GM23338 (cell line): ENCODE measurements around the gene ESPNL. TPM values are rescaled to one million over a fixed set of nuclear protein-coding genes. Genes with fewer than 3 reads are reported as not detected.

ENCODE experiments used
- ATAC-seq: fragments of 200-7000 bp; cut with Tn5 transposase; 3 replicates; pipeline ENCODE4 v1.9.1; 2020
- DNase-seq: peaks from one replicate; pipeline ENCODE4 v3.0.0-alpha.2; 2015; ENCODE audit warnings: low spot score
- H2AFZ ChIP-seq: fragments of 200-600 bp; sonication (generic); 2 replicates; pipeline ENCODE4 v1.8.0; 2016; ENCODE audit warnings: antibody characterized with exemption, mild to moderate bottlenecking, moderate library complexity
- H3F3A ChIP-seq: fragments of 200-600 bp; sonication (generic); replicated peaks from 2 replicates; pipeline ENCODE4 v1.8.0; 2017; ENCODE audit warnings: antibody characterized with exemption, mixed run types, low read depth
- H3K27ac ChIP-seq: fragments of 200-600 bp; sonication (generic); 2 replicates; pipeline ENCODE4 v1.6.1; 2016; ENCODE audit warnings: low read depth
- H3K27me3 ChIP-seq: fragments of 200-600 bp; sonication (generic); 2 replicates; pipeline ENCODE4 v1.8.0; 2016; ENCODE audit warnings: mild to moderate bottlenecking, mixed run types, moderate library complexity; ENCODE audit not compliant: insufficient read depth
- H3K36me3 ChIP-seq: fragments of 200-600 bp; sonication (generic); 2 replicates; pipeline ENCODE4 v1.8.0; 2016; ENCODE audit warnings: mild to moderate bottlenecking; ENCODE audit not compliant: insufficient read depth
- H3K4me1 ChIP-seq: fragments of 200-600 bp; sonication (generic); 2 replicates; pipeline ENCODE4 v1.8.0; 2016; ENCODE audit warnings: mild to moderate bottlenecking, moderate library complexity; ENCODE audit not compliant: insufficient read depth
- H3K4me2 ChIP-seq: fragments of 200-600 bp; sonication (generic); 2 replicates; pipeline ENCODE4 v1.7.1; 2017; ENCODE audit warnings: mixed run types
- H3K4me3 ChIP-seq: fragments of 200-600 bp; sonication (generic); 2 replicates; pipeline ENCODE4 v1.6.1; 2016; ENCODE audit warnings: mixed run types
- H3K79me2 ChIP-seq: fragments of 200-600 bp; sonication (generic); replicated peaks from 2 replicates; pipeline ENCODE4 v1.8.0; 2017; ENCODE audit warnings: mild to moderate bottlenecking; ENCODE audit not compliant: insufficient read depth
- H3K9me2 ChIP-seq: fragments of 200-600 bp; sonication (generic); 2 replicates; pipeline ENCODE4 v1.8.0; 2017; ENCODE audit not compliant: insufficient read depth
- H4K20me1 ChIP-seq: fragments of 200-600 bp; sonication (generic); replicated peaks from 2 replicates; pipeline ENCODE4 v1.8.0; 2017; ENCODE audit warnings: mild to moderate bottlenecking; ENCODE audit not compliant: insufficient read depth
- H3K27ac Mint-ChIP-seq: 2 replicates; pipeline ENCODE4 v1.8.0; 2020; ENCODE audit warnings: inconsistent platforms, mild to moderate bottlenecking, moderate library complexity, mixed read lengths
- H3K27me3 Mint-ChIP-seq: 3 replicates; pipeline ENCODE4 v1.8.0; 2022; ENCODE audit warnings: low read depth, mild to moderate bottlenecking, moderate library complexity, mixed read lengths, inconsistent platforms; ENCODE audit not compliant: insufficient read depth, poor library complexity
- H3K36me3 Mint-ChIP-seq: 3 replicates; pipeline ENCODE4 v1.8.0; 2021; ENCODE audit warnings: low read depth, mild to moderate bottlenecking, inconsistent platforms, moderate library complexity, mixed read lengths
- H3K4me1 Mint-ChIP-seq: 3 replicates; pipeline ENCODE4 v1.8.0; 2020; ENCODE audit warnings: mild to moderate bottlenecking, inconsistent platforms, mixed read lengths
- H3K4me3 Mint-ChIP-seq: 3 replicates; pipeline ENCODE4 v1.8.0; 2021; ENCODE audit warnings: moderate library complexity, mild to moderate bottlenecking, inconsistent platforms, mixed read lengths
- H3K9me3 Mint-ChIP-seq: 3 replicates; pipeline ENCODE4 v1.8.0; 2020; ENCODE audit warnings: moderate library complexity, mild to moderate bottlenecking, inconsistent platforms, mixed read lengths
- CREB1 ChIP-seq: fragments of 250-450 bp; sonication (Bioruptor Pico); IDR thresholded peaks from 2 replicates; pipeline ENCODE4 v1.5.0; 2020; ENCODE audit warnings: low read depth, mild to moderate bottlenecking, moderate library complexity
- EZH2 ChIP-seq: fragments of 200-600 bp; sonication (generic); IDR thresholded peaks from one replicate; pipeline ENCODE4 v1.8.0; 2017; ENCODE audit warnings: antibody characterized with exemption, mild to moderate bottlenecking, low read depth; ENCODE audit not compliant: unreplicated experiment
- JUNB ChIP-seq: IDR thresholded peaks from one replicate; pipeline ENCODE4 v1.6.1; 2016; ENCODE audit warnings: antibody characterized with exemption; ENCODE audit not compliant: unreplicated experiment
- NANOG ChIP-seq: IDR thresholded peaks from 2 replicates; pipeline ENCODE4 v1.6.1; 2016; ENCODE audit warnings: antibody characterized with exemption, borderline replicate concordance
- polyA plus RNA-seq: library from polyadenylated mRNA; unstranded; fragments of >200 nt; fragmentation: Nextera tagmentation; extraction: Ambion mirVana; gene quantifications from 2 replicates; pipeline ENCODE4 v1.2.1, GENCODE V29; 2016
- total RNA-seq: library from RNA; depleted of rRNA; stranded (reverse); fragments of >200 nt; shearing (Covaris generic); gene quantifications from 2 replicates; pipeline ENCODE4 v1.2.3, GENCODE V29; 2014
- TF ChIP-seq, protein P1 (sequence below): fragments of 250-450 bp; sonication (Bioruptor Pico); IDR thresholded peaks from 2 replicates; pipeline ENCODE4 v1.5.0; 2020; ENCODE audit warnings: mild to moderate bottlenecking, moderate library complexity
- TF ChIP-seq, protein P2 (sequence below): IDR thresholded peaks from 2 replicates; pipeline ENCODE4 v1.6.1; 2016; ENCODE audit warnings: antibody characterized with exemption

ESPNL gene
- total and polyA plus RNA-seq, 2 experiments from 2014 or later: 0.44 to 3.1 TPM

DNA sequence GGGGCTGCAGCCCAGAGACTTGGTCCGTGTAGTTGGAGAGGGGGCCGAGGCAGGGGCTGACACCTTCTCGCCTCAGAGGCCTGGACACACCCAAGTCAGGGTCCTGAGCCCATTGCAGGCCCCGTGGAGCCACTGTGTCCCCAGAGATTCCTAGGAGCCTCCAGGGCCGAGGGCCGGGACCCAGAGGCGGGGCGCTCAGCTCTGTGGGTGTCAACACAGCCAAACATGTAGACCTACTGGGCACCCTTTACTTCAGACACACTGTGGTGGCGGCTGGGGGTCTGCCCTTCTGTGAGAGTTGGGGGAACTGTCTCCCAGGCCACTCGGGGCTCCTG, 459 bp upstream of the ESPNL start:
- Histone ChIP-seq H3F3A (peaks cover 6% of the 10 kb centered on the region; the same call in 1 of the 2 replicates), H3K36me3 (no peaks in the 10 kb centered on the region), H3K9me2 (no peaks in the 10 kb centered on the region), H3K27ac (no peak overlapping the region), H4K20me1 (no peaks in the 10 kb centered on the region), H3K79me2 (no peaks in the 10 kb centered on the region), H3K27me3 (no peaks in the 10 kb centered on the region), H2AFZ (no peak overlapping the region), H3K4me1 (peaks cover 23% of the 10 kb centered on the region), H3K4me2 (no peak overlapping the region), H3K4me3 (no peak overlapping the region)
- DNase-seq (no peak), ATAC-seq (no peak)
- H3K4me1 Mint-ChIP-seq: peaks cover 41% of the 10 kb centered on the region
- H3K27me3 Mint-ChIP-seq: peaks cover 35% of the 10 kb centered on the region
- no peak overlapping the region for H3K4me3 Mint-ChIP-seq
- H3K27ac Mint-ChIP-seq: no peak overlapping the region
- TF ChIP-seq, protein P1, sequence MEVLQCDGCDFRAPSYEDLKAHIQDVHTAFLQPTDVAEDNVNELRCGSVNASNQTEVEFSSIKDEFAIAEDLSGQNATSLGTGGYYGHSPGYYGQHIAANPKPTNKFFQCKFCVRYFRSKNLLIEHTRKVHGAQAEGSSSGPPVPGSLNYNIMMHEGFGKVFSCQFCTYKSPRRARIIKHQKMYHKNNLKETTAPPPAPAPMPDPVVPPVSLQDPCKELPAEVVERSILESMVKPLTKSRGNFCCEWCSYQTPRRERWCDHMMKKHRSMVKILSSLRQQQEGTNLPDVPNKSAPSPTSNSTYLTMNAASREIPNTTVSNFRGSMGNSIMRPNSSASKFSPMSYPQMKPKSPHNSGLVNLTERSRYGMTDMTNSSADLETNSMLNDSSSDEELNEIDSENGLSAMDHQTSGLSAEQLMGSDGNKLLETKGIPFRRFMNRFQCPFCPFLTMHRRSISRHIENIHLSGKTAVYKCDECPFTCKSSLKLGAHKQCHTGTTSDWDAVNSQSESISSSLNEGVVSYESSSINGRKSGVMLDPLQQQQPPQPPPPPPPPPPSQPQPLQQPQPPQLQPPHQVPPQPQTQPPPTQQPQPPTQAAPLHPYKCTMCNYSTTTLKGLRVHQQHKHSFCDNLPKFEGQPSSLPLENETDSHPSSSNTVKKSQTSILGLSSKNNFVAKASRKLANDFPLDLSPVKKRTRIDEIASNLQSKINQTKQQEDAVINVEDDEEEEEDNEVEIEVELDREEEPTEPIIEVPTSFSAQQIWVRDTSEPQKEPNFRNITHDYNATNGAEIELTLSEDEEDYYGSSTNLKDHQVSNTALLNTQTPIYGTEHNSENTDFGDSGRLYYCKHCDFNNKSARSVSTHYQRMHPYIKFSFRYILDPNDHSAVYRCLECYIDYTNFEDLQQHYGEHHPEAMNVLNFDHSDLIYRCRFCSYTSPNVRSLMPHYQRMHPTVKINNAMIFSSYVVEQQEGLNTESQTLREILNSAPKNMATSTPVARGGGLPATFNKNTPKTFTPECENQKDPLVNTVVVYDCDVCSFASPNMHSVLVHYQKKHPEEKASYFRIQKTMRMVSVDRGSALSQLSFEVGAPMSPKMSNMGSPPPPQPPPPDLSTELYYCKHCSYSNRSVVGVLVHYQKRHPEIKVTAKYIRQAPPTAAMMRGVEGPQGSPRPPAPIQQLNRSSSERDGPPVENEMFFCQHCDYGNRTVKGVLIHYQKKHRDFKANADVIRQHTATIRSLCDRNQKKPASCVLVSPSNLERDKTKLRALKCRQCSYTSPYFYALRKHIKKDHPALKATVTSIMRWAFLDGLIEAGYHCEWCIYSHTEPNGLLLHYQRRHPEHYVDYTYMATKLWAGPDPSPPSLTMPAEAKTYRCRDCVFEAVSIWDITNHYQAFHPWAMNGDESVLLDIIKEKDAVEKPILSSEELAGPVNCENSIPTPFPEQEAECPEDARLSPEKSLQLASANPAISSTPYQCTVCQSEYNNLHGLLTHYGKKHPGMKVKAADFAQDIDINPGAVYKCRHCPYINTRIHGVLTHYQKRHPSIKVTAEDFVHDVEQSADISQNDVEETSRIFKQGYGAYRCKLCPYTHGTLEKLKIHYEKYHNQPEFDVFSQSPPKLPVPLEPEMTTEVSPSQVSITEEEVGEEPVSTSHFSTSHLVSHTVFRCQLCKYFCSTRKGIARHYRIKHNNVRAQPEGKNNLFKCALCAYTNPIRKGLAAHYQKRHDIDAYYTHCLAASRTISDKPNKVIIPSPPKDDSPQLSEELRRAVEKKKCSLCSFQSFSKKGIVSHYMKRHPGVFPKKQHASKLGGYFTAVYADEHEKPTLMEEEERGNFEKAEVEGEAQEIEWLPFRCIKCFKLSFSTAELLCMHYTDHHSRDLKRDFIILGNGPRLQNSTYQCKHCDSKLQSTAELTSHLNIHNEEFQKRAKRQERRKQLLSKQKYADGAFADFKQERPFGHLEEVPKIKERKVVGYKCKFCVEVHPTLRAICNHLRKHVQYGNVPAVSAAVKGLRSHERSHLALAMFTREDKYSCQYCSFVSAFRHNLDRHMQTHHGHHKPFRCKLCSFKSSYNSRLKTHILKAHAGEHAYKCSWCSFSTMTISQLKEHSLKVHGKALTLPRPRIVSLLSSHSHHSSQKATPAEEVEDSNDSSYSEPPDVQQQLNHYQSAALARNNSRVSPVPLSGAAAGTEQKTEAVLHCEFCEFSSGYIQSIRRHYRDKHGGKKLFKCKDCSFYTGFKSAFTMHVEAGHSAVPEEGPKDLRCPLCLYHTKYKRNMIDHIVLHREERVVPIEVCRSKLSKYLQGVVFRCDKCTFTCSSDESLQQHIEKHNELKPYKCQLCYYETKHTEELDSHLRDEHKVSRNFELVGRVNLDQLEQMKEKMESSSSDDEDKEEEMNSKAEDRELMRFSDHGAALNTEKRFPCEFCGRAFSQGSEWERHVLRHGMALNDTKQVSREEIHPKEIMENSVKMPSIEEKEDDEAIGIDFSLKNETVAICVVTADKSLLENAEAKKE (CRISPR knock-in tag): no peak
- TF ChIP-seq, protein P2, sequence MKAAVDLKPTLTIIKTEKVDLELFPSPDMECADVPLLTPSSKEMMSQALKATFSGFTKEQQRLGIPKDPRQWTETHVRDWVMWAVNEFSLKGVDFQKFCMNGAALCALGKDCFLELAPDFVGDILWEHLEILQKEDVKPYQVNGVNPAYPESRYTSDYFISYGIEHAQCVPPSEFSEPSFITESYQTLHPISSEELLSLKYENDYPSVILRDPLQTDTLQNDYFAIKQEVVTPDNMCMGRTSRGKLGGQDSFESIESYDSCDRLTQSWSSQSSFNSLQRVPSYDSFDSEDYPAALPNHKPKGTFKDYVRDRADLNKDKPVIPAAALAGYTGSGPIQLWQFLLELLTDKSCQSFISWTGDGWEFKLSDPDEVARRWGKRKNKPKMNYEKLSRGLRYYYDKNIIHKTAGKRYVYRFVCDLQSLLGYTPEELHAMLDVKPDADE: no peak
- TF ChIP-seq CREB1 (CRISPR knock-in tag): no peak
- TF ChIP-seq NANOG: no peak
- no peak for TF ChIP-seq JUNB
- TF ChIP-seq EZH2: no peak
- H3K9me3 Mint-ChIP-seq: no peaks in the 10 kb centered on the region
- peaks cover 13% of the 10 kb centered on the region for H3K36me3 Mint-ChIP-seq
